Stimulated activated CD4-positive, alpha-beta T cell treated with anti-CD3 and anti-CD28 coated beads, Interleukin-15, amount 100 ng/mL, for 24 hours (primary cell): Measurements from ENCODE around the gene GOLGA6L4.
A peak's percentile ranks its signal among the peaks of the same experiment; 100 is the strongest.
"Not testable (repeated sequence)": the region's sequence is repeated elsewhere in the genome, so short reads cannot be mapped to it uniquely, and the experiment has no call there.

Experiments used
- DNase-seq: peaks from one replicate; pipeline ENCODE4 v3.0.0-alpha.2; 2020

The GOLGA6L4 gene

GRCh38 chr15:84235573-84235972 lies at the start of gene GOLGA6L4:
Gene GOLGA6L4 (plus strand): TSS chr15:84235773. CDS start chr15:84235835, 62 bp downstream.
- not testable (repeated sequence) for DNase-seq

GRCh38 chr15:84192982-84193381 lies 42.6 kb upstream of the GOLGA6L4 start:
- not testable (repeated sequence) for DNase-seq

- not testable (repeated sequence) for DNase-seq
These were observed 40.0 kb upstream of the GOLGA6L4 start for GRCh38 chr15:84195603-84196002.

GRCh38 chr15:84196530-84197188 lies 38.9 kb upstream of the GOLGA6L4 start:
- DNase-seq = not testable (repeated sequence)

- DNase-seq = peak; percentile 5
These were observed 35.7 kb upstream of the GOLGA6L4 start for GRCh38 chr15:84199865-84200264.

- DNase-seq = peak; percentile 7
These were observed 10.9 kb downstream of the GOLGA6L4 start for GRCh38 chr15:84246441-84246840.
